Measurements from ENCODE around the gene ERVMER34-1. TPM values are rescaled to one million over a fixed set of nuclear protein-coding genes. Genes with fewer than 3 reads are reported as not detected.

ERVMER34-1 gene
- polyA plus RNA-seq, 3 donors: not detected

DNA sequence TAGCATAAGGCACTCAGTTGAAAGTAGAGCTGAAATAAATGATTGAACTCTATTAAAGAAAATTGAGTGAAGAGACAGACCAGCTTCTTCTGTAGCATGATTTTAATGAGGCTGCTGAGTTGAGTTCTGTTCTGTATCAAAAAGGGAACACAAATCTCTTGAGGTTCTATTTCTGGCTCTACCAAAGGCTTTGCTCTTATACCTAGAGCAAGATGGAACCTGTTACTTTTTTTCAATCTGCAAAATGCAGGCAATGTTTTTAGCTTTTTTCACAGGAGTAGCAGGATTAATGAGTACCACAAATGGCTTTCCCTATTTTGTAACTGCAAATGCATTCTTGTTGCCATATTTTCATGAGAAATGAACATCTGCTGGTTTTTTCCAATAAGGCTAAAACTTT is 4.2 kb upstream of the ERVMER34-1 start:
- H3K4me3 ChIP-seq (replicated peaks in 1 of 3; ENCODE audit: low read depth in 2 of 3, low read length in 3 of 3): no peak overlapping the region
- TF ChIP-seq, protein P1, sequence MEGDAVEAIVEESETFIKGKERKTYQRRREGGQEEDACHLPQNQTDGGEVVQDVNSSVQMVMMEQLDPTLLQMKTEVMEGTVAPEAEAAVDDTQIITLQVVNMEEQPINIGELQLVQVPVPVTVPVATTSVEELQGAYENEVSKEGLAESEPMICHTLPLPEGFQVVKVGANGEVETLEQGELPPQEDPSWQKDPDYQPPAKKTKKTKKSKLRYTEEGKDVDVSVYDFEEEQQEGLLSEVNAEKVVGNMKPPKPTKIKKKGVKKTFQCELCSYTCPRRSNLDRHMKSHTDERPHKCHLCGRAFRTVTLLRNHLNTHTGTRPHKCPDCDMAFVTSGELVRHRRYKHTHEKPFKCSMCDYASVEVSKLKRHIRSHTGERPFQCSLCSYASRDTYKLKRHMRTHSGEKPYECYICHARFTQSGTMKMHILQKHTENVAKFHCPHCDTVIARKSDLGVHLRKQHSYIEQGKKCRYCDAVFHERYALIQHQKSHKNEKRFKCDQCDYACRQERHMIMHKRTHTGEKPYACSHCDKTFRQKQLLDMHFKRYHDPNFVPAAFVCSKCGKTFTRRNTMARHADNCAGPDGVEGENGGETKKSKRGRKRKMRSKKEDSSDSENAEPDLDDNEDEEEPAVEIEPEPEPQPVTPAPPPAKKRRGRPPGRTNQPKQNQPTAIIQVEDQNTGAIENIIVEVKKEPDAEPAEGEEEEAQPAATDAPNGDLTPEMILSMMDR (IDR thresholded peaks at IDR 0.05): no peak
- no peak overlapping the region for H3K27ac ChIP-seq (ENCODE audit: low read depth in 1 of 2, low read length in 2 of 2)
- peaks cover 20 to 28% of the 10 kb centered on the region in 2 donors for H3K27me3 ChIP-seq (ENCODE audit: control insufficient read depth in 2 of 2, insufficient read depth in 2 of 2, low read length in 2 of 2)
- H3K9me3 ChIP-seq (replicated peaks in 1 of 2; ENCODE audit: control insufficient read depth in 1 of 2, insufficient read depth in 1 of 2, low read length in 2 of 2): peaks cover 0 to 7% of the 10 kb centered on the region in 2 donors
- H2AFZ ChIP-seq (ENCODE audit: insufficient read depth, low read depth, low read length, poor library complexity, severe bottlenecking): no peak overlapping the region
- peaks cover 30 to 32% (median 31%) of the 10 kb centered on the region in 3 donors for H3K27me3 Mint-ChIP-seq (ENCODE audit: low read depth in 3 of 3)
- H3K4me2 ChIP-seq (replicated peaks; ENCODE audit: extremely low read depth, low read length, poor library complexity, severe bottlenecking): no peak overlapping the region
- H3K36me3 ChIP-seq (replicated peaks in 1 of 2; ENCODE audit: control insufficient read depth in 1 of 2, insufficient read depth in 2 of 2, low read length in 2 of 2): no peaks in the 10 kb centered on the region
- no peak for DNase-seq
- no peaks in the 10 kb centered on the region for H4K20me1 ChIP-seq (ENCODE audit: insufficient read depth, low read length)
- peaks cover 4 to 12% of the 10 kb centered on the region in 2 donors for H3K4me1 ChIP-seq (ENCODE audit: control insufficient read depth in 1 of 2, insufficient read depth in 2 of 2, low read length in 2 of 2)
- peaks cover 0 to 24% (median 15%) of the 10 kb centered on the region in 7 donors for H3K9me3 Mint-ChIP-seq
- no peak overlapping the region for H3K4me3 Mint-ChIP-seq
- no peak overlapping the region for H3K9ac ChIP-seq (ENCODE audit: insufficient read depth, low read length, poor library complexity, severe bottlenecking)
- H3K4me1 Mint-ChIP-seq: peaks cover 10% of the 10 kb centered on the region
- H3K27ac Mint-ChIP-seq: no peak overlapping the region
- H3K79me2 ChIP-seq (ENCODE audit: insufficient read depth, low read length): no peaks in the 10 kb centered on the region
- intact Hi-C loops (cut with micrococcal nuclease): no loop called here
- peaks cover 2 to 3% of the 10 kb centered on the region in 2 donors for H3K36me3 Mint-ChIP-seq

DNA sequence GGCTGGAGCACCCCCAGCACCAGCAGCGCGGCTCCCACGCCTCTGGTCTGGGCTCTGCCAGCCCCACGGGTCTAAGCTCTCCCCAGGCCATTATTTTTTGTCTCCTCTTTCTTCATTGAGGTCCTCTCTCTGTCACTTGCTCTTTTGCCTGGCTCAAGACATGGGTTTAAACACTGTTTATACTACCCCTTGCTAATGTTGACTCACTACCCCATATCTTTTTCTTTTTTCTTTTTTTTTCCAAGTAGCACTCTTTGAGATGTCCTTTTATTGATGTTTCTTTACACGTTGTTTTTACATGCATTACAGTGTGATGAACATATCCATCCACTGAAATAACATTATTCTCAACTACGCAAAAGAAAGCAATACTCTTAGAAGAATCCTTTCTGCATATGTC is 1.7 kb upstream of the ERVMER34-1 start:
- Histone ChIP-seq H3K9ac (ENCODE audit: insufficient read depth, low read length, poor library complexity, severe bottlenecking) (no peak overlapping the region), H3K9me3 (replicated peaks in 1 of 2; ENCODE audit: control insufficient read depth in 1 of 2, insufficient read depth in 1 of 2, low read length in 2 of 2) (peaks cover 0 to 12% of the 10 kb centered on the region in 2 donors), H2AFZ (ENCODE audit: insufficient read depth, low read depth, low read length, poor library complexity, severe bottlenecking) (no peak overlapping the region), H3K36me3 (replicated peaks in 1 of 2; ENCODE audit: control insufficient read depth in 1 of 2, insufficient read depth in 2 of 2, low read length in 2 of 2) (no peaks in the 10 kb centered on the region), H3K4me2 (replicated peaks; ENCODE audit: extremely low read depth, low read length, poor library complexity, severe bottlenecking) (no peak overlapping the region), H3K79me2 (ENCODE audit: insufficient read depth, low read length) (no peaks in the 10 kb centered on the region), H3K27ac (ENCODE audit: low read depth in 1 of 2, low read length in 2 of 2) (no peak overlapping the region), H3K4me3 (replicated peaks in 1 of 3; ENCODE audit: low read depth in 2 of 3, low read length in 3 of 3) (no peak overlapping the region), H3K27me3 (ENCODE audit: control insufficient read depth in 2 of 2, insufficient read depth in 2 of 2, low read length in 2 of 2) (peaks cover 25 to 43% of the 10 kb centered on the region in 2 donors), H3K4me1 (ENCODE audit: control insufficient read depth in 1 of 2, insufficient read depth in 2 of 2, low read length in 2 of 2) (peaks cover 4 to 12% of the 10 kb centered on the region in 2 donors), H4K20me1 (ENCODE audit: insufficient read depth, low read length) (no peaks in the 10 kb centered on the region)
- TF ChIP-seq, protein P1 (IDR thresholded peaks at IDR 0.05): no peak
- peaks cover 43 to 50% (median 47%) of the 10 kb centered on the region in 3 donors for H3K27me3 Mint-ChIP-seq (ENCODE audit: low read depth in 3 of 3)
- peaks cover 12% of the 10 kb centered on the region for H3K4me1 Mint-ChIP-seq
- peaks cover 0 to 28% (median 19%) of the 10 kb centered on the region in 7 donors for H3K9me3 Mint-ChIP-seq
- no peak for DNase-seq
- 97% methylated on average over 6 of the region's 6 CpGs for WGBS (ENCODE audit: insufficient coverage)
- intact Hi-C loops (cut with micrococcal nuclease): no loop called here
- H3K27ac Mint-ChIP-seq: no peak overlapping the region
- peak overlapping the region in 1 of 2 donors; percentile 41 for H3K4me3 Mint-ChIP-seq
- H3K36me3 Mint-ChIP-seq: peaks cover 2 to 3% of the 10 kb centered on the region in 2 donors
